Caco-2 (cell line): Measurements from ENCODE around the gene ARHGAP15. TPM values are rescaled to one million over a fixed set of nuclear protein-coding genes. Genes with fewer than 3 reads are reported as not detected.

Source experiments
- BruUV-seq: library from RNA; stranded (reverse); fragments of 400-500 nt; replicated peaks from 2 replicates; lab custom pipeline; 2021; lab: Mats Ljungman, UMichigan
- CTCF ChIA-PET: fragments of 300-600 bp; sonication (Branson Sonifier 250); formaldehyde crosslinking; loops from one replicate; lab custom pipeline; 2022; ENCODE audit warnings: antibody characterized with exemption; lab: Charles Lee
- POLR2A ChIA-PET: fragments of 300-600 bp; sonication (Branson Sonifier 250); formaldehyde crosslinking; loops from one replicate; lab custom pipeline; 2022; ENCODE audit warnings: antibody characterized with exemption; lab: Charles Lee
- DNase-seq, 2 experiments: peaks; one replicate each; pipeline versions ENCODE4 v3.0.0 to v3.0.0-alpha.2; 2020 to 2022
- H3K27me3 ChIP-seq: replicated peaks from 2 replicates; pipeline ENCODE4 v1.6.0; 2011; ENCODE audit warnings: low read length; ENCODE audit not compliant: control insufficient read depth, insufficient read depth
- H3K36me3 ChIP-seq: 2 replicates; pipeline ENCODE4 v1.5.1; 2011; ENCODE audit warnings: low read length; ENCODE audit not compliant: control insufficient read depth, insufficient read depth
- H3K4me1 ChIP-seq: fragments of 250-450 bp; sonication (Bioruptor Pico); 2 replicates; pipeline ENCODE4 v1.5.1; 2020; ENCODE audit warnings: mild to moderate bottlenecking
- H3K4me3 ChIP-seq: 2 replicates; pipeline ENCODE4 v1.5.1; 2011; ENCODE audit warnings: low read depth, mild to moderate bottlenecking, control low read depth, low read length
- H3K9me3 ChIP-seq: fragments of 250-450 bp; sonication (Bioruptor Pico); 2 replicates; pipeline ENCODE4 v1.5.1; 2020; ENCODE audit warnings: mild to moderate bottlenecking, moderate library complexity
- H3K27ac Mint-ChIP-seq: one replicate; pipeline ENCODE4 v1.8.0; 2022; ENCODE audit warnings: mixed read lengths; ENCODE audit not compliant: unreplicated experiment
- H3K27me3 Mint-ChIP-seq: one replicate; pipeline ENCODE4 v1.8.0; 2022; ENCODE audit warnings: mixed read lengths; ENCODE audit not compliant: insufficient read depth, unreplicated experiment
- H3K36me3 Mint-ChIP-seq: one replicate; pipeline ENCODE4 v1.8.0; 2022; ENCODE audit warnings: mild to moderate bottlenecking, mixed read lengths; ENCODE audit not compliant: insufficient read depth, unreplicated experiment
- H3K4me1 Mint-ChIP-seq: one replicate; pipeline ENCODE4 v1.8.0; 2022; ENCODE audit warnings: low read depth, mixed read lengths; ENCODE audit not compliant: unreplicated experiment
- H3K4me3 Mint-ChIP-seq: one replicate; pipeline ENCODE4 v1.8.0; 2022; ENCODE audit warnings: mild to moderate bottlenecking, moderate library complexity, mixed read lengths; ENCODE audit not compliant: unreplicated experiment
- H3K9me3 Mint-ChIP-seq: one replicate; pipeline ENCODE4 v1.8.0; 2022; ENCODE audit warnings: mixed read lengths; ENCODE audit not compliant: unreplicated experiment
- intact Hi-C: fragments of 100-400 bp; cut with micrococcal nuclease; formaldehyde crosslinking; loops from one replicate; pipeline ENCODE4 v1.10.0; 2022; ENCODE audit not compliant: unreplicated experiment
- total RNA-seq: library from RNA; stranded (reverse); gene quantifications from 2 replicates; pipeline ENCODE4 v1.2.3, GENCODE V29; 2022
- TF ChIP-seq, protein P1 (sequence below), 2 experiments: fragments of 200-600 bp in 1 of 2; IDR thresholded peaks; 1 replicate in 1 of 2; 2 replicates in 1 of 2; pipeline versions ENCODE4 v1.5.1 to v1.8.0; 2011 to 2022; ENCODE audit warnings: antibody characterized with exemption in 1 of 2, control low read depth in 1 of 2, inconsistent platforms in 1 of 2, low read depth in 1 of 2, low read length in 1 of 2, mild to moderate bottlenecking in 1 of 2, moderate library complexity in 1 of 2; ENCODE audit not compliant: insufficient read depth in 1 of 2, severe bottlenecking in 1 of 2, unreplicated experiment in 1 of 2

ARHGAP15 gene
- total RNA-seq, 1 experiment from 2014 or later, result not detected

DNA sequence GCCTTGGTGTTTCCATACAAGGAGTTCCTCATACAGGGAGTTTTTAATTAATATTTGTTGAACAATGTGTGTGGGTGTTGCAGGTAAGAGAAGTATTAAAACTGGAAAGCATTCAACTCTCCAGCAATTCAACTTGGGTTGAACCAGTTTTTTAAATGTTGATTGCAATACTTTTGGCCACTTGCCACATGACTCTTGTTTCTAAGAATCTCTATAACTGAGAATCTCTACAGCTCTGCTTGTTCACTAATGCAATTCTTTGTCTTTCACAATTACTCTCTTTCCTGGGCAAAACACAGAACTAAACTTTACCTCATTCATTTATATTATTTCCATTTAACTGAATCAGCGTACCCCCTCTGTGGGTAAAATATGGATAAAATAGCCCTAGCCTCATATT, 429.4 kb downstream of the ARHGAP15 start:
- CTCF ChIA-PET, result no interaction called here

DNA sequence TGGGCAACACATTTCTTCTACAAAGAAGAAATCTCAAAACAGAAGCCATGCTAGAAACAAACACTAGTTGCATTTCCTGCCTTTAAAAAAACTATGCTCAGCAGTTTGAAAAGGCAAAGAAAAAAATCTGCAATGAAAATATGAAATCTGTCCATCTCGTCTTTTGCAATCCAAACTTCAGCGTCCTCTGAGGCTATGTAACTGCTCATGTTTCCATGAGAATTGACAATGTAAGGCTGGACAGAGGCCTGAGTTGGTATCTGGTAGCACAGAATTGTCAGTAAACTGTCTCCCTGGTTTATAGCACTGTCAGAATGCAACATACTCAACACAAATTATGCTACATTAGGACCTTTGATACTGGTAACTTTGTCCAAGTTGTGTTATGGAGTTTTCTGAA, 429.9 kb downstream of the ARHGAP15 start:
- H3K9me3 ChIP-seq, result no peaks in the 10 kb centered on the region
- H3K27ac Mint-ChIP-seq, result no peak overlapping the region
- DNase-seq, result no peak
- TF ChIP-seq, protein P1, sequence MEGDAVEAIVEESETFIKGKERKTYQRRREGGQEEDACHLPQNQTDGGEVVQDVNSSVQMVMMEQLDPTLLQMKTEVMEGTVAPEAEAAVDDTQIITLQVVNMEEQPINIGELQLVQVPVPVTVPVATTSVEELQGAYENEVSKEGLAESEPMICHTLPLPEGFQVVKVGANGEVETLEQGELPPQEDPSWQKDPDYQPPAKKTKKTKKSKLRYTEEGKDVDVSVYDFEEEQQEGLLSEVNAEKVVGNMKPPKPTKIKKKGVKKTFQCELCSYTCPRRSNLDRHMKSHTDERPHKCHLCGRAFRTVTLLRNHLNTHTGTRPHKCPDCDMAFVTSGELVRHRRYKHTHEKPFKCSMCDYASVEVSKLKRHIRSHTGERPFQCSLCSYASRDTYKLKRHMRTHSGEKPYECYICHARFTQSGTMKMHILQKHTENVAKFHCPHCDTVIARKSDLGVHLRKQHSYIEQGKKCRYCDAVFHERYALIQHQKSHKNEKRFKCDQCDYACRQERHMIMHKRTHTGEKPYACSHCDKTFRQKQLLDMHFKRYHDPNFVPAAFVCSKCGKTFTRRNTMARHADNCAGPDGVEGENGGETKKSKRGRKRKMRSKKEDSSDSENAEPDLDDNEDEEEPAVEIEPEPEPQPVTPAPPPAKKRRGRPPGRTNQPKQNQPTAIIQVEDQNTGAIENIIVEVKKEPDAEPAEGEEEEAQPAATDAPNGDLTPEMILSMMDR (IDR thresholded peaks at IDR 0.05; ENCODE audit: insufficient read depth in 1 of 2, low read depth in 1 of 2, low read length in 1 of 2, severe bottlenecking in 1 of 2, unreplicated experiment in 1 of 2), result no peak
- BruUV-seq, result no TSS peak
- no peak overlapping the region for H3K4me3 ChIP-seq
- intact Hi-C loops, result no loop called here
- H3K27me3 Mint-ChIP-seq, result peaks cover 3% of the 10 kb centered on the region
- no peaks in the 10 kb centered on the region for H3K36me3 ChIP-seq
- no peaks in the 10 kb centered on the region for H3K9me3 Mint-ChIP-seq
- no peak overlapping the region for H3K4me3 Mint-ChIP-seq
- ChIA-PET POLR2A (no interaction called here), CTCF (no interaction called here)
- H3K4me1 ChIP-seq, result no peaks in the 10 kb centered on the region
- no peaks in the 10 kb centered on the region for H3K36me3 Mint-ChIP-seq
- no peaks in the 10 kb centered on the region for H3K4me1 Mint-ChIP-seq
- no peaks in the 10 kb centered on the region for H3K27me3 ChIP-seq

More for the DNA sequence above, 429.4 kb downstream of the ARHGAP15 start:
- Mint-ChIP-seq H3K27me3 (peaks cover 3% of the 10 kb centered on the region), H3K27ac (no peak overlapping the region), H3K36me3 (no peaks in the 10 kb centered on the region), H3K4me1 (no peaks in the 10 kb centered on the region), H3K4me3 (no peak overlapping the region), H3K9me3 (no peaks in the 10 kb centered on the region)
- BruUV-seq, result no TSS peak
- no peak for DNase-seq
- Histone ChIP-seq H3K27me3 (no peaks in the 10 kb centered on the region), H3K4me1 (no peaks in the 10 kb centered on the region), H3K9me3 (no peaks in the 10 kb centered on the region), H3K36me3 (no peaks in the 10 kb centered on the region), H3K4me3 (no peak overlapping the region)
- POLR2A ChIA-PET, result no interaction called here
- TF ChIP-seq, protein P1 (IDR thresholded peaks at IDR 0.05; ENCODE audit: insufficient read depth in 1 of 2, low read depth in 1 of 2, low read length in 1 of 2, severe bottlenecking in 1 of 2, unreplicated experiment in 1 of 2), result no peak
- intact Hi-C loops, result no loop called here

DNA sequence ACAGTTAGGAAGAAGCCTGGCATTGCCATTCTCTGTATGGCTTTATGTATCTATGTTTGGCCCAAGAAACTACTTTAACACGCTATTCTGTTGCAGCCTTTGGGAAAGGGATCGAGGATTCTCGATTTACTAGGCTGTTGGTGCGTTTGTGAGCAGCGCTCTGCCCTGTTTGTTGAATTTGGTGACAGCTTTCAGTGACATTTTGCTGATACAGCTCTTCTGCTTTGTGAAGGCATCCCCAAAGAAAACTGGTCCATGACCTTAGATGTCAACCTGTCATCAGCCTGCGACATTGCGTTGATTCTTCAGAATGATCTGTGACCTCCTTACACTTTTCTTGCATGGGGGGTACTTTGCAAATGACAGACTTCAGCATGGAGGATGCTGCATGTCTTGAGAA, 431.5 kb downstream of the ARHGAP15 start:
- CTCF ChIA-PET, result no interaction called here
- BruUV-seq, result no TSS peak
- no peak for DNase-seq

More for the DNA sequence above, 431.5 kb downstream of the ARHGAP15 start:
- intact Hi-C loops, result no loop called here
- Mint-ChIP-seq H3K27ac (no peak overlapping the region), H3K9me3 (no peaks in the 10 kb centered on the region), H3K4me3 (no peak overlapping the region), H3K36me3 (no peaks in the 10 kb centered on the region), H3K4me1 (no peaks in the 10 kb centered on the region), H3K27me3 (peaks cover 3% of the 10 kb centered on the region)
- TF ChIP-seq, protein P1 (IDR thresholded peaks at IDR 0.05; ENCODE audit: insufficient read depth in 1 of 2, low read depth in 1 of 2, low read length in 1 of 2, severe bottlenecking in 1 of 2, unreplicated experiment in 1 of 2), result no peak
- no peak overlapping the region for H3K4me3 ChIP-seq
- no peaks in the 10 kb centered on the region for H3K27me3 ChIP-seq
- POLR2A ChIA-PET, result no interaction called here
- H3K9me3 ChIP-seq, result no peaks in the 10 kb centered on the region
- no peaks in the 10 kb centered on the region for H3K4me1 ChIP-seq
- H3K36me3 ChIP-seq, result no peaks in the 10 kb centered on the region
